Measurements from ENCODE around the gene ANKRD36B. TPM values are rescaled to one million over a fixed set of nuclear protein-coding genes. Genes with fewer than 3 reads are reported as not detected.
"Not testable (repeated sequence)": the region's sequence is repeated elsewhere in the genome, so short reads cannot be mapped to it uniquely, and the experiment has no call there.

The ANKRD36B gene
- total and polyA plus RNA-seq, 2 donors (not counting 1 experiment from before 2014, with no cell fraction given), result 7.8 to 81.3 TPM

DNA sequence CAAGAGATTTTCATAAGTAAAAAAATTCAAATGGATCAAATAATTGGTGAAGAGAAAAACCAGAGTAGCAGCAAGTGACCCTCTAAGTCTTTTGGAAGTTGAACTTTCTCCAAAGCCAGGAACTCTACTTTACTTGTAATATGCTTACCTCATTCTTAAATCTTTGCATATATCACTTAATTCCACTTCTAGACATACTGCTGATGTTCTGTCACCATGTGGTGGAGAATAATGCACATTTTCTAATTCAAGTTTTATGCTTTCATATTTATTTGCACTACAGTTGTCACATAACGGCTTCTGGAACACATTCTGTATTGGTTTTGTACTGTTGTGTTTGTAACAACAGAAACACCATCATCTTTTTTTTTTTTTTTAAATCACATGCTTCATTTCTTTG lies 65.9 kb downstream of the ANKRD36B start:
- H3K27me3 Mint-ChIP-seq; H3K27ac Mint-ChIP-seq; H4K20me1 ChIP-seq (ENCODE audit: control insufficient read depth, insufficient read depth, low read length, poor library complexity, severe bottlenecking); H3K9ac ChIP-seq (ENCODE audit: low read length); POLR2A ChIA-PET; H3K4me3 ChIP-seq (ENCODE audit: control extremely low read depth in 1 of 5, extremely low read depth in 1 of 5, insufficient read depth in 1 of 5, low read depth in 2 of 5, low read length in 4 of 5); intact Hi-C loops (cut with micrococcal nuclease); H3K9me3 ChIP-seq (ENCODE audit: control extremely low read depth in 1 of 3, control insufficient read depth in 2 of 3, insufficient read depth in 1 of 3, low read length in 2 of 3); H2AFZ ChIP-seq (ENCODE audit: insufficient read depth, low read depth, low read length, poor library complexity, severe bottlenecking); CTCF ChIA-PET; H3K4me3 Mint-ChIP-seq; ATAC-seq (ENCODE audit: low read depth); H3K9me3 Mint-ChIP-seq (ENCODE audit: insufficient read depth); DNase-seq; H3K36me3 ChIP-seq (replicated peaks in 1 of 2; ENCODE audit: control extremely low read depth in 1 of 2, control insufficient read depth in 1 of 2, extremely low read depth in 1 of 2, insufficient read depth in 2 of 2, low read length in 1 of 2); H3K4me1 ChIP-seq (ENCODE audit: control insufficient read depth in 2 of 2, insufficient read depth in 2 of 2, low read length in 2 of 2); H3K27me3 ChIP-seq (replicated peaks in 1 of 4; ENCODE audit: control extremely low read depth in 1 of 4, control insufficient read depth in 3 of 4, insufficient read depth in 4 of 4, low read length in 3 of 4); H3K27ac ChIP-seq (ENCODE audit: low read length in 2 of 2); H3K4me1 Mint-ChIP-seq; H3K4me2 ChIP-seq (replicated peaks; ENCODE audit: low read depth, low read length, poor library complexity, severe bottlenecking); H3K79me2 ChIP-seq (ENCODE audit: control insufficient read depth, insufficient read depth, low read length): not testable (repeated sequence)
- no CpG with 5 or more reads among the region's 1 CpG for WGBS (ENCODE audit: insufficient coverage)

DNA sequence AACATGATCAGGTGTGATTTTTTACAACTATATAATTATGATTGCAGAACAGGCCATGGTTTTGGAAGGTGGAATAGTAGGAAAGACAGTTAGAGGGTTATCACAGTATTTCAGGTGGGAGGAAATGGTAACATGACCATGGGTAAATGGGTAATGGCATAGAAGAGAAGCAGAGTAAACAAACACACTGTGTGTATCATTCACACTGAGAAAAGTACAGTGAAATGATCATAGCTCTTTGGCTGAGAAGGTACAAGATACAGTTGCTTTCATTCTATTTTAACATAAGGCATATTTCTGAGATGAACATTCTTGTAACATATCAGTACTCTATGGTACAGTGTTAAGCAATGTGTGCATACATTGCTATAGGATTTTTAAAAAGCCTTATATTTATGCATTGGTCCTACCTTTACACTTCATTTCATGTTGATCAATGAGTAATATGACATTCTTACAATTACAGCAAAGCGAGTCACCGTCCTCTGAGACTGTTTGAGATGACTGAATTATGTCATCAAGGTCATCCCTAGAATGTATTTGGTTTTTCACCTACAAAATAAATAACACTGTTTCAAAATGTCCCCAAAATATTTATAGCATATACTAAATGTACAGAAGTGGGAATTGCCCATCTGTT lies 66.6 kb downstream of the ANKRD36B start:
- H3K4me1 ChIP-seq (ENCODE audit: control insufficient read depth in 2 of 2, insufficient read depth in 2 of 2, low read length in 2 of 2); intact Hi-C loops (cut with micrococcal nuclease); H3K4me3 ChIP-seq (ENCODE audit: control extremely low read depth in 1 of 5, extremely low read depth in 1 of 5, insufficient read depth in 1 of 5, low read depth in 2 of 5, low read length in 4 of 5); H3K4me1 Mint-ChIP-seq; H3K27me3 ChIP-seq (replicated peaks in 1 of 4; ENCODE audit: control extremely low read depth in 1 of 4, control insufficient read depth in 3 of 4, insufficient read depth in 4 of 4, low read length in 3 of 4); H3K4me3 Mint-ChIP-seq; H3K4me2 ChIP-seq (replicated peaks; ENCODE audit: low read depth, low read length, poor library complexity, severe bottlenecking); DNase-seq; CTCF ChIA-PET; POLR2A ChIA-PET; H3K27ac Mint-ChIP-seq; H3K9me3 Mint-ChIP-seq (ENCODE audit: insufficient read depth); H3K27me3 Mint-ChIP-seq; H3K9me3 ChIP-seq (ENCODE audit: control extremely low read depth in 1 of 3, control insufficient read depth in 2 of 3, insufficient read depth in 1 of 3, low read length in 2 of 3); ATAC-seq (ENCODE audit: low read depth); H3K36me3 ChIP-seq (replicated peaks in 1 of 2; ENCODE audit: control extremely low read depth in 1 of 2, control insufficient read depth in 1 of 2, extremely low read depth in 1 of 2, insufficient read depth in 2 of 2, low read length in 1 of 2); H3K27ac ChIP-seq (ENCODE audit: low read length in 2 of 2); H4K20me1 ChIP-seq (ENCODE audit: control insufficient read depth, insufficient read depth, low read length, poor library complexity, severe bottlenecking); H3K9ac ChIP-seq (ENCODE audit: low read length); H2AFZ ChIP-seq (ENCODE audit: insufficient read depth, low read depth, low read length, poor library complexity, severe bottlenecking); H3K79me2 ChIP-seq (ENCODE audit: control insufficient read depth, insufficient read depth, low read length): not testable (repeated sequence)
- WGBS (ENCODE audit: insufficient coverage), result no CpG with 5 or more reads among the region's 2 CpGs

DNA sequence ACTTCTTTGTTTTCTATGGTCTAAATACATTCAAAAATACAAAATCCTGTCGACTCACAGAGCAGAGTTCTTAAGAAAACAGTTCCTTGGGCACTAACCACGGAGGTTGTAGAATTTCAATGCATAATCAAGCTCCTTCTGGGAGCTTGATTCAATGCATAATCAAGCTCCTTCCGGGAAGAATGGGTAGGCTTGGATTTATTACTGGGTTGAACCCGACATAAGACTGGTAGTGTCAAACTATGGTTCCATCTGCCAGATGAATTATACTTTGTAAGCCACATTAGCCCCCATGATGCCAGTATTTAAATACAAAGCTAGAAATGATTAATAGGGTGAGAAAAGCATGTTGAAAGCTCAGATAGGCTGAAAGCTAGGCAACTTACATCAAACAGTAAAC lies 94.0 kb downstream of the ANKRD36B start:
- H3K9ac ChIP-seq (ENCODE audit: low read length); H2AFZ ChIP-seq (ENCODE audit: insufficient read depth, low read depth, low read length, poor library complexity, severe bottlenecking); H3K27ac Mint-ChIP-seq; H3K9me3 ChIP-seq (ENCODE audit: control extremely low read depth in 1 of 3, control insufficient read depth in 2 of 3, insufficient read depth in 1 of 3, low read length in 2 of 3); DNase-seq; H3K79me2 ChIP-seq (ENCODE audit: control insufficient read depth, insufficient read depth, low read length); H3K9me3 Mint-ChIP-seq (ENCODE audit: insufficient read depth); H3K4me1 Mint-ChIP-seq; intact Hi-C loops (cut with micrococcal nuclease); H3K4me3 ChIP-seq (ENCODE audit: control extremely low read depth in 1 of 5, extremely low read depth in 1 of 5, insufficient read depth in 1 of 5, low read depth in 2 of 5, low read length in 4 of 5); ATAC-seq (ENCODE audit: low read depth); CTCF ChIA-PET; H3K27me3 Mint-ChIP-seq; H3K4me1 ChIP-seq (ENCODE audit: control insufficient read depth in 2 of 2, insufficient read depth in 2 of 2, low read length in 2 of 2); H3K27me3 ChIP-seq (replicated peaks in 1 of 4; ENCODE audit: control extremely low read depth in 1 of 4, control insufficient read depth in 3 of 4, insufficient read depth in 4 of 4, low read length in 3 of 4); H3K36me3 ChIP-seq (replicated peaks in 1 of 2; ENCODE audit: control extremely low read depth in 1 of 2, control insufficient read depth in 1 of 2, extremely low read depth in 1 of 2, insufficient read depth in 2 of 2, low read length in 1 of 2); H3K4me2 ChIP-seq (replicated peaks; ENCODE audit: low read depth, low read length, poor library complexity, severe bottlenecking); POLR2A ChIA-PET; H3K4me3 Mint-ChIP-seq; H3K27ac ChIP-seq (ENCODE audit: low read length in 2 of 2); H4K20me1 ChIP-seq (ENCODE audit: control insufficient read depth, insufficient read depth, low read length, poor library complexity, severe bottlenecking): not testable (repeated sequence)
- no CpG with 5 or more reads among the region's 4 CpGs for WGBS (ENCODE audit: insufficient coverage)

DNA sequence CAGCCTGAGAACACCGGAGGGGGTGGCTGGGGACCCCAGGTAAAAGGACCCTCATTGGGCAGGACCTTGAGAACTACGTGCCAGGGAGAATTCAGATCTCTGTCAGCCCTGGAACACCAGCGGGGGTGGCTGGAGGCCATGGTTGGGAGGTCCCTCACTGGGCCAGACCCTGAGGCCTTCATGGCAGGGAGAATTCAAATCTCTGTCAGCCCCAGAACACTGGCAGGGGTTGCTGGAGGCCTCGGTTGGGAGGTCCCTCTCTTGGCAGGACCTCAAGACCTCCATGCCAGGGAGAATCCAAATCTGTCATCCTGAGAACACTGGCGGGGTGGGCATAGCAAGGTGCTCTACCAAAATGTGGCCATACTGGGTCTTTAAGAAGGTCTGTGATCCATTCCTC lies 99.5 kb downstream of the ANKRD36B start:
- H3K4me3 ChIP-seq (ENCODE audit: control extremely low read depth in 1 of 5, extremely low read depth in 1 of 5, insufficient read depth in 1 of 5, low read depth in 2 of 5, low read length in 4 of 5); H3K4me3 Mint-ChIP-seq; H3K27ac ChIP-seq (ENCODE audit: low read length in 2 of 2); H3K79me2 ChIP-seq (ENCODE audit: control insufficient read depth, insufficient read depth, low read length); H3K4me2 ChIP-seq (replicated peaks; ENCODE audit: low read depth, low read length, poor library complexity, severe bottlenecking); H3K4me1 Mint-ChIP-seq; ATAC-seq (ENCODE audit: low read depth); H3K27me3 Mint-ChIP-seq; H3K4me1 ChIP-seq (ENCODE audit: control insufficient read depth in 2 of 2, insufficient read depth in 2 of 2, low read length in 2 of 2); H3K27me3 ChIP-seq (replicated peaks in 1 of 4; ENCODE audit: control extremely low read depth in 1 of 4, control insufficient read depth in 3 of 4, insufficient read depth in 4 of 4, low read length in 3 of 4); CTCF ChIA-PET; H4K20me1 ChIP-seq (ENCODE audit: control insufficient read depth, insufficient read depth, low read length, poor library complexity, severe bottlenecking); POLR2A ChIA-PET; H3K36me3 ChIP-seq (replicated peaks in 1 of 2; ENCODE audit: control extremely low read depth in 1 of 2, control insufficient read depth in 1 of 2, extremely low read depth in 1 of 2, insufficient read depth in 2 of 2, low read length in 1 of 2); H3K27ac Mint-ChIP-seq; H3K9me3 Mint-ChIP-seq (ENCODE audit: insufficient read depth); H3K9ac ChIP-seq (ENCODE audit: low read length); intact Hi-C loops (cut with micrococcal nuclease); H2AFZ ChIP-seq (ENCODE audit: insufficient read depth, low read depth, low read length, poor library complexity, severe bottlenecking); H3K9me3 ChIP-seq (ENCODE audit: control extremely low read depth in 1 of 3, control insufficient read depth in 2 of 3, insufficient read depth in 1 of 3, low read length in 2 of 3): not testable (repeated sequence)
- 100% methylated on average over 4 of the region's 5 CpGs for WGBS (ENCODE audit: insufficient coverage)
- DNase-seq, result peak; percentile 2
